Measurements from ENCODE around the gene C8B.

The C8B gene

DNA sequence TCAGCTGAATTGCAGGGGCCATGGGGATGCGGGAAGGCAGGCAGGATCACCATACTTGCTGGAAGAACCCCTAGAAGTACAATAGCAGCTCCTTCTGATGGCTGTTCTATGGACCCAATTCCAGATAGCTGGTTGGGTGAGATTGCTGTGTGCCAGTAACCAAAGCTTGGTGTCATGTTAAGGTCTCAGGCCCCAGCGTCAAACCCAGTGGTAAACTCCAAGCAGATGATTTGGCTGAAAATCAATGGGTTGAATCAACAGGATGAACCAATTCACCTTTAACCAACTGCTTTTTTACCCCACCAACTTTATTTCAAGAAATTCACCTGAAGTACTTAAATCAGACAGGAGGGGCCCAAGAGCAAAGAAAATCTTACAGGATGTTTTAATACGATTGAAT lies 37.8 kb downstream of the C8B start:
- FAIRE-seq, result no peak

DNA sequence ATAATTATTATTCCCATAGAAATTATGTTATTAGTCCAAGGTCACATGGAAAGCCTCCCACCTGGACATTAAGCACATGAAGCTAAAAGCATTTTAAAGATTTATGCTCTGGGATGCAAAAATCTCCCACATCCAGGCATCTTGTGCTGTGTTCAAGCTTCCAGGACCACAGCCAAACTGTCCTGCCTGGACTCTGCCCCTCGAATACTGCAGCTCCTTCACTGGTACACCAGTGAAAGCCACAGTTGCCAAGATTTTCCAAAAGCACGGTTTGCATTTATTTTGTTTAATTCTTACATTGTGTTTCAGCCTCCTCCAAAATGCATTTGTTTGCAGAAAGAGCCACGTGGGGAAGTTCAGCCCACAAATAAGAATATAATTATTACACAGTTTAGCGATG lies 38.6 kb downstream of the C8B start:
- FAIRE-seq, result no peak

DNA sequence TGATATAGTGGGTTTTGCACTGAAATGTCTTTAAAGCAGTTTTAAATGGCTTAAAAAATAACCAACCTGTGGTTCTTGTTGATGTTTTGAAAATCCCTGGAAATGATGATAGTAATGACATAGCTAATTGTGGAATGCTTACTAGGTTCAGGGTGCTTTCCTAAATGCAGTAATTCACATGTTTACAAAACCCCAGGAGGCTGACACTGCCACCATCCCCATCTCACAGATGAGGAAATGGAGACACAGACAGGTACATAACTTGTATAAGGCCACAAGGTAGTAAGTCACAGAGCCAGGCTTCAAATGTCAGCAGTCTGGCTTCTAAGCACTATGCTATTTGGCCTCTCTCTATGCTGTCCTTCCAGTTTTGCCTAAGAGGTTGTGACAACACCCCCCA lies 40.6 kb downstream of the C8B start:
- no peak for FAIRE-seq

DNA sequence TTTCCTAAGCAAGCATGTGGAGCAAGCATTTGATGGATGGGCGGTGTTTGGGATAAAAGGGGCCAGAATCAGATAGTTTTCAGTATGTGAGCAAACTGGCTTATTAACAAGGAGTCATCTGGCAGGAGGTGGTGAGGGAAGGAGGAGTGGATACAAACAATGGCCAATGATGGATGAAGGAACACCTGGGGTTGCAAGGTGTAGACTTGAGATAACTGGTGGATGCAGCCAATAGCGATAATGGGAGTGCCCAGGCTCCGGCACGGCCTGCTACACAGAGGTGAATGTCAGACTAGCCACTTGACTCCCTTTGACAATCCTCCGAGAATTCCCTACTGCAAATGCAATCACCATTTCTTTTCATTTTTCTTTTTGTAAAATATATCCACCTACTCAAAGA lies 41.7 kb downstream of the C8B start:
- FAIRE-seq, result no peak

DNA sequence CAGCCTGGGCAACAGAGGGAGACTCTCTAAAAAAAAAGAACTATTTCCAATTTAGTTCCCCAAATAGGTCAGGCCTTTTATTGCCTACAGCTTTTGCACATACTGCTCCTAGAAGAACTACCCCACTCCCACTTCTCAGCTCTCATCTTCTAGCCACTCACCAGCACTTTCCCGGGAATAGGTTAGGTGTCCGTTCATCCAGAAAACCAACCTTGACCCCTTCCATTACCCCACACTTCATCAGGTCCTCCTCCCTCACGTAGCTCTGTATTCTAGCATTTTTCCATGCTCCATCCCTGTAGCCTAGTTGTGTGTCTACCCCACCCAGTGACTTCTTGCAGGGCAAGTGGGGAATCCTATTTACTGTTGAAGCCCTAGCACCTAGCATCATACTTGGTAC lies 42.6 kb downstream of the C8B start:
- FAIRE-seq, result no peak

DNA sequence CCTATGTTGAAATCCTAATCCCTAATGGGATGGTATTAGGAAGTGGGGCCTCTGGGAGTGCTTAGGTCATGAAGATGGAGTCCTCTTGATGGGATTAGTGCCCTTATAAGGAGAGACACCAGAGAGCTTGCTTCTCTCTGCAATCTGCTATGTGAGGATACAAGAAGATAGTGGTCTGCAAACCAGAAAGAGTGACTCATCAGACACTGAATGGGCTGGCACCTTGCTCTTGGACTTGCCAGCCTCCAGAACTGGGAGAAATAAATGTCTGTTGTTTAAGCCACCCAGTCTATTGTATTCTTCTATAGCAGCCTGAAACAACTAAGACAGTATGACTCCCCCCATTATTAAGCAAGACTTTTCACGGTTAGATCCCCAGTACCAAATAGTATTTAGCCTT lies 43.3 kb downstream of the C8B start:
- no peak for FAIRE-seq

DNA sequence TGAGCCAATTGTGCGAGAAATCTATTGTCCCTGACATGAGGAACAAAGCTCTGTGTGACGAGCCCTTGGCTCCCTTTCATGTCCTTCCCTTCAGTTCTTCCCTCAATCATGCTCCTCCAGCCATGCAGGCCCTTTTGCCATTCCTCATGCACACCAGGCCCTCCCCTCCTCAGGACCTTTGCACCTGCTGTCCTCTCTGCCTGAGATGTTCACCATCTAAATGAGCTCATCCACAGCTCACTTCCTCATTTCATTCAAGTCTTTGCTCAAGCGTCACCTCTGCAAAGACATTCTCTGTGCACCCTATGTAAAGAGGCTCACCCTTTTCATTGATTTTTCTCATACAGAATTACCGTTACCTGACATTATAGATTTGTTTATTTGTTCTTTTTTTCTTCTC lies 43.7 kb downstream of the C8B start:
- FAIRE-seq, result no peak

DNA sequence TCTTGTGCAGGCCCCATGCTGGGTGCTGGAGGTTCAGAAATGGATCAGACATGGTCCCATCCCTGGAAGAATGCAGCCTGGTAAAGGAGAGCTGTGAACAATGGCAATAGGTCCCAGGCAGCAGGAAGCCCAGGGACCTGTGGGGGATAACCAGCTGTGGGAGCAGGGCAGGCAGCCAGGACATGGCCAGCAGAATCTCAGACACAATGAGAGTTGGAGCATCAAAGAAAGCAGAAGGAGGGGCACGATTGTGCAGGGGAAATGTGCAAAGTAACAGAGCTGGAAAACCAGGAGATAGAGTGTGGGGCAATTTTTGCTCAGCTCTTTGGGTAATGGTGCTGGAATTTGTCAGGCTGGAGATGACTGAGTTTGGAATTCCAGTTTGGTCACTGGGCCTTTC lies 44.3 kb downstream of the C8B start:
- no peak for FAIRE-seq

DNA sequence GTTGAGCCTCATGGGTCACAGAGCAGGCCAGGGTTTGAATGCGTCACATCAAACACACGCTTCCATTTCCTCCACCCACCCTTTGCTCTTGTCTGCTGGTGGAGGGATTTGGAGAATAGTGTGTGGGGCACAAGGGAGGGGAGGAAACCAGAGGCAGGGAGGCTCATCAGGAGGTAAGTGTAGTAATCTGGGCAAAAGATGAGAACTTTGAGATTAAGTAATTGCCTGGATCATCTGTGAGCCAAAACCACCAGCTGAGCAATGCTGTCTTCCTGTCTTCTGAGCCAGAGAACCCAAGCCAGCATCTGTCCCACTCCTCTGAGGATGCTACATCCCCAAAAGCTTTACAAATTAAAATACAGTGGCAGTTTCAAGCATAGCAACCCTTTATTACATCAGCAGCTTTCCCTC lies 45.2 kb downstream of the C8B start:
- FAIRE-seq, result no peak

DNA sequence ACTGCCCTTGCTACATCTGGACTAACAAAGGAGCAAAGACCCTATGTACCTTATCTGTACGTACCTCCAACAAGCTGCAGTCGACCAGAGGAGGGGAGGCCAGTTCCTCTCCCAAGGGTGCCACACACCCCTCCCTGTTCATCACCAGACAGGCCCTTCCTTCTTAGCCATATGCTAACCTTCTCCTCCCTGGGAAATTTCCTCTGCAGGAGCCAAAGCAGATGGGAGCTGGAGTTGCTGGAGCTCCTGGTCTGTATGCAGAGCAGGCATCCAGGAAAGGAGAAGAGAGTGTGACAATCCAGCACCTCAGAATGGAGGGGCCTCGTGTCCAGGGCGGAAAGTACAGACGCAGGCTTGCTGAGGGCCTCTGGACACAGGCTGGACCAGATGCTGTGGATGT lies 48.5 kb downstream of the C8B start:
- no peak for FAIRE-seq

DNA sequence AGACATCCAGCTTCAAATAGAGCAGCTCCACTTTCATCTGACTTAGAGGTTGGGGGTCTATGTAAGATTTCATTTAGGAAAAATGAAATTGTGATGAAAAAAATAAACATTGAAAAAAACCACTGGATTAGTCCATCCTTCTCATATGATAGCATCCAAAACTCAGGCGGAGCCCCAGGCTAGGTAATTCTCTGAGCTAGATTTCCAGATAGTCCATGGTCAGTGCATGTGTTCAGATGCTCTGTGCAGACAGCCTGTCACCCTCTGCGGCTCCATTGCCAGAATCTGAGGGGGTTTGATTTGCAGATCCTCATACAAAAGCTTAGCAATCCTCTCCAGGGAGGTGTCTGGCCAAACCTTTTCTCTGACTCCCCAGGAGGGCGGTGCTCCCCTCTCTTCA lies 49.2 kb downstream of the C8B start:
- FAIRE-seq, result no peak

DNA sequence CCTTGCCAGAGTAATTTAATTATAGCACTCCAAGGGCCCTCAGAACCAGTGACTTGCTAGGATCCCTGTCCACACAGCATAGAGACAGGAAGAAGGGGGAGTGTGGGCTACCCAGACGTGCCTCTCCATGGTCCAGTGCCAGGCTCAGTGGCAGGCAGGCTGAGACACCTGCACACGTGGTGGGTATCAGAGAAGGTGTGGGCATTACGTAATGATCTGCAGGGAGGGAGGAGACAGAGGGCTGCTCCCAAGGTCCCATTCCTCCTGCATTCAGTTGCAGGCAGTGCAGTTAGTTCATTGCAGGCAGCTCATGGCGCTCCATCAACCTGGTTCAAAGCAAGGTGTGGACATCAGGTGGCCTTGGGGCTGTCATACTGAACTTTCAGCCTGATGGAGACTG lies 49.9 kb downstream of the C8B start:
- FAIRE-seq, result no peak

DNA sequence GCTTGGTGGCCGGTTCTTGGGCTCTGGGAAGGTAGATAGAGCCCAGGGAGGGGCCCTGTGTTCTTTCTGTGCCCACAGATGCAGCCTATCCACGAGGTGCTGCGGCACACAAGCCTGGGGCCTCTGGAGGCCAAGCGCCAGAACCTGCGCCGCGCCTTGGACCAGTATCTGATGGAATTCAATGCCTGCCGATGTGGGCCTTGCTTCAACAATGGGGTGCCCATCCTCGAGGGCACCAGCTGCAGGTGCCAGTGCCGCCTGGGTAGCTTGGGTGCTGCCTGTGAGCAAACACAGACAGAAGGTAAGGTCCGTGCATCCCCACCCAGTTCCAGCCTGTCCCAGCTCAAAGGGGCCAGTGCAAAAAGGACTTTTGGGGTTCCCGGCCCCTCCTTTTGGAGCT lies 53.5 kb downstream of the C8B start:
- no peak for FAIRE-seq

DNA sequence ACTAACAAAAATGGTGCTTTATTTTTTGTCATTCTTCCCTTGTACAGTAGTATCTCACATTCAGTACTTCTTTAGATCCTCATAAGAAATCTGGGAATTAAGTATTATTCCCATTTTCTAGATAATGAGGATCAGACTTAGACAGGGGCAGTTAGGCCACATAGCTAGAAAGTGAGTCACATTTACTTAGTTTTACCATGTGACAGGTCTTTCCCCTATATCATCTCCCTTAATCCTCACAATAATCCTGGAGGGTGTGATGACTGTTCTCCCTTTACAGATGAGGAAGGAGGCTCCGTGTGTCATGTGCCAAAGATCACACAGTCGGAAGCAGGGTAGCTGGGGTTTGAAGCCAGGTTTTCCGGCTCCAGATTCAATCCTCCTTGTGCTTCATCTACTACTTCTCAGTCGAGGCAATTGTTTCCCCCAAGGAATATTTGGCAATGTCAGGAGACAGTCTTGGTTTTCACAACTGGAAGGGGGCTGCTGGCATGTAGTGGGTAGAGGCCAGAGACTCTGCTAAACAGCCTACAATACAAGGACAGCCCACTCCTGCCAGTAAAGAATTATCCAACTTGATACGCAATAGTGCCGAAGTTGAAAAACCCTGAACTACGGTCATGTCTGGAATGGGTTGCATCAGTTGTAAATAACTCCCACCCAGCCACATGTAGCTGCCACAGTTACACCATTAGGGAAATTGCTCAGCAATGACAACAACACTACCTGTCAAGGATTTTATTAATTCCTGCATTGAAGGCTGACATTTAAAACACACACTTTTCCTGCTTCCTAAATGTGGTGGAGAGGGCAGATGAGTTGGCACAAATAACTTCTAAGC lies 54.5 kb downstream of the C8B start:
- FAIRE-seq, result no peak

DNA sequence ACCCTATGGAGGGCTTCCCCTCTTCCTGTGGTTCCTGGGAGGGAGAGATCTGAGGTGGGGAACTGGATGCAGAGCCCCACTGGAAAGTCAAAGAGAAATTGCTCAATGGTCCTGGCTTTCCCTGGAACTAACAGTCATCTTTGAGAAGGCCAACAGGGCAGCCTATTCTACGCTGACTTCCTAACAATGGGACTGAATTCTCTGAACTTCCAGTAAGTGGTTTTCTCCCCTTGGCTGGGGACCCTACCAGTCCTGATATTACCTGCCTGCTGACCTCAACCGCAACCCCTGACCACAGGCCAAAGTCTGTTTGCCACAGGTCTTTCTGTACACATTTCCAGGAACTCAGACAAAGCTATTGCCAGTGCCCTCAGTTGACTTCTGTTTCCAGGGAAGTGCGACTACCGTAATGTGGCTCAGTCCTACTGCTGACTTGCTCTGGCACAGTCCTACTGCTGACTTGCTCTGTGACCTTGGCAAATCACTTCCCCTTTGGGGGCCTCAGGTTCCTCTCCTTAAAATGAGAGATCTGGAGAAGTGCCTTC lies 55.3 kb downstream of the C8B start:
- FAIRE-seq, result no peak

DNA sequence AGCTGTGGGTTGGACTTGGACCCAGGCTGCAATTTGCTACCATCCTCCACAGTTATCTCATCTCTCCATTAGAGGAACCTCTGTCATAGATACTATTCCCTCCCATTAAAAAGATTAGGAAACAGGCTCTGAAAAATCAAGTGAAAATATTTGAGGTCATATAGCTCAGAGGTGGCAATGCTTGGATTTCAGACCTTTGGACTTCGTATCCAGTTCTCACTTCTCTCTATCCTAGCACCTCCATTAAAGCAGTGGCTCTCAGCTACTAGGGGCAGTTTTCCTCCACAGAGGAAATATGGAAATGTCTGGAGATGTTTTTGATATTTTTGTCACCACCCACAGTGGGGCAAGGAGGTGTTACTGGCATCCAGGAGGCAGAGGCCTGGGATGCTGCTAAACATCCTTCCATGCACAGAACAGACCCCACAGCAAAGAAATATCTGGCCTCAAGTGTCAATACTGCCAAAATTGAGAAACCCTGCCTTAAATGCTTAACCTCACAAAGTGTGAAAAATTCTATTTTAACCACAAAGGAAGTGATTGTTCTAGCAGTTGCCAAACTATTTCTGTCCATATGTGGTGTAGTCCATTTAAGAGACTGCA lies 57.1 kb downstream of the C8B start:
- no peak for FAIRE-seq

DNA sequence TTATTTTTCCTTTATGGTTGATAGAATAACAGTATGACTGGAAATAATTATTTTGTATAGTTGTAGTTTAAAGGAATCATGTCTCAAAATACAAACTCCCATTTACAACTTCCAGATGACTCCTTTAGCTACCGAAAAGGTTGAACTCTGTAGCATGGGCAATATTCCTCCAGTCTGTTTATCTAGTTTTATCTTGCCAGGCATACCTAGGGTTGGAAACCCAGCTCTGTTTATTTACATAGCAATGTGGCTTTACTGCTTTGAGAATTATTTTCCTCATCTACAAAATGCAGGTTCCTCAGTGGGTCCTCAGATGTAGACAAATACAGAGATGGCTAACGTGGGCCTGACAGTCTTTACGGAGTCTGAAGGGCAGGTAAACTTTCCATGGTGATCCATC lies 60.1 kb downstream of the C8B start:
- no peak for FAIRE-seq

DNA sequence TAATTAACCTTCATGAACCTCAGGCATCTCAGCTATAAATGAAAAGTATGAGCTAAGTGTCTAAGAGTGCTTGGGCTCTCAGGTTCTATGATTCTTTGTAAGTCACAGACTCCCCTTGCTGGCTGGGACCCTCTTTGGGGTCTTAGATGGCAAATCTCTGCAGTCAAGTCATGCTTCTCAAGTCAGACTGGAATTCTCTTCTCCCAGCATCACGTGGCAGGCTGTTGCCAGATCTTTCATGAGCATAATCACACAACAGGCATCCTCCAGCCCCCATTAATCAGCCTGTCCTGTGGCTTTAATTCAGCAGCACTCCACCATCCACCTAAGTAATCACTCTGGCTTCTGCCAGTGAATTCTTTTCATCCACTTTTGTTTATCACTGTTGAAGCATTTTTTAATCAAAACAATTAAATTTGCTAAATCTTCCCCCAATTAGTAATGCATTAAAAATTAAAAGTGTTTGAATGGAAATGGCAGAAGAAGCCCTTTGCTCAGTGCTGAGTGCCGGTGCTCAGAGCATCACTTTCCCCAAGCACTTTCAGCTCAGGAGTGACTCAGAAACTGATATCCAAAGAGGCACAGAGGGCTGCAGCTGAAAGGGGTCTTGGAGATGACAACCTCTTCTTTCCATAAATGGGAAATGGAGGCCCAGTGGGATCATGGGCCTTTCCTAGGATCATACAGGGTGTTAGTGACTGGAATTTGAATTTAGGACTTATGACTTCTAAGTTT lies 61.0 kb downstream of the C8B start:
- FAIRE-seq, result no peak

DNA sequence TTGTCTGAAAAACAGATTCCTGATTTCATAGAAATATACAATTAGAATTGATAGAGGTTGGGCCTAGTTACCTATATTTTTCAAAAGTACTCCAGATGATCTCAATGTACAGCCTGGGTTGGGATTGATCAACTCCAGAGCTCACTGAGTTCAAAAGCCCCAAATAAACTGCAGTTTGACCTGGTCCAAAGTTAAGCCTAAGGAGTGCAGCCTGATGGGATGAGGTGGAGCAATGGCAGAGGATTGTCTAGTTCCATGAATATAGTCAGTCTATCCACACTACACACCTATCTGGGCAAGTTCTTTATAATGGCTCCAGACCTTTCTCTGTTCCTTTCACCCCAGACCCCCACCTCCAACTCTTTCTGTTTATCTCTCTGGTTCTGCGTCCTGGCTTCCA lies 62.0 kb downstream of the C8B start:
- no peak for FAIRE-seq

DNA sequence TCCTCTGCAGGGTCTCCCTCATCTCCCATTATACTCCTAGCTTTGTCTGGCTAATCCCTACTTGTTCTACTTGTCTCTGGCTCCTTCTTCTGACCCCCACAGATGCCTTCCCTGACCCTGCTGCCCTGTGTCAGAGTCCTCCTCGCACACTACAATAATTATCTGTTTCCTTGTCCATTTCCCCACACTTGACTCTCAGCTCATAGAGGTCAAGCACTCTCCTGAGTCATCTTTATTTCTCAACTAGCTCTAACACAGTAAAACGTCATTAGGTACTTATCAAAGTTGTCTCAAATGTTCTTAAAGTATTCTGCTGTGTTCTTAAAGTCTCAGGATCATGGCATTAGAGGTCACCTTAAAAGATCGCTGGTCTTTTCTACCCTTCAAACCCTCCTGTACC lies 64.1 kb downstream of the C8B start:
- no peak for FAIRE-seq

DNA sequence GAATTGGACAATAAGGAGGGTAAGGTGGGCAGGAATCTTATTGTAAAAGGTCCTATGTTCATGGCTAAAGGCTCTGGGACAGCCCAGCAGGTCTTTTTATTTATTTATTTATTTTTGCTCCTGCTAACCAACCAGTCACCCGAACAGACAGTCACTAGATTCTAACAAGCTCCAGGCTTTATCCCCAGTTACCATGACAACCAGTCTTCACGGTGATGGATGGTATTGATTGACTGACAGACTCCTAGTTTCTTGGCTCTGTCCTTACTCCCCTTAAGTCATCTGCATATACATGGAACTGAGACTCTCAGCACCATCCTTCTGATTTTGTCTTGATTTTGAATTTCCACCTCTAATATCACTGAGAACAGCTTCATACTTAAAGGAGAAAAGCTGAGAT lies 66.9 kb downstream of the C8B start:
- FAIRE-seq, result no peak

DNA sequence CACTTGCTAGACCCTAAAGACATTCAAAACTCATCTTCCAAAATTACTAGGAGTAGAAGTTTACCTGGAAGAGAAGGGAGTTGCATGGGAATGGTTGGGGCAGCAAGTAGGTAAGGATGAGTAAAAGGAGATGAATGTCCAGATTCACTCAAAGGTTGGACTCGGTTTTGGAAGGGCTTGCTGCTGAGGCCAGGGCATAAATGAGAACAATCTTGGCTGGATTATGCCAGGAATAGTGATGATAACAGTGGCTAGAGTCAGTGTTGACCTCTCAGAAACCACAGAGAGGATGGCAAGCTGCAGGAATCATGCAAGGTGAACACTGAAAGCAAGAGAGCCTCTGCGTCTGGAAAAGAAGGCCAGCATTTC lies 67.8 kb downstream of the C8B start:
- FAIRE-seq, result no peak

DNA sequence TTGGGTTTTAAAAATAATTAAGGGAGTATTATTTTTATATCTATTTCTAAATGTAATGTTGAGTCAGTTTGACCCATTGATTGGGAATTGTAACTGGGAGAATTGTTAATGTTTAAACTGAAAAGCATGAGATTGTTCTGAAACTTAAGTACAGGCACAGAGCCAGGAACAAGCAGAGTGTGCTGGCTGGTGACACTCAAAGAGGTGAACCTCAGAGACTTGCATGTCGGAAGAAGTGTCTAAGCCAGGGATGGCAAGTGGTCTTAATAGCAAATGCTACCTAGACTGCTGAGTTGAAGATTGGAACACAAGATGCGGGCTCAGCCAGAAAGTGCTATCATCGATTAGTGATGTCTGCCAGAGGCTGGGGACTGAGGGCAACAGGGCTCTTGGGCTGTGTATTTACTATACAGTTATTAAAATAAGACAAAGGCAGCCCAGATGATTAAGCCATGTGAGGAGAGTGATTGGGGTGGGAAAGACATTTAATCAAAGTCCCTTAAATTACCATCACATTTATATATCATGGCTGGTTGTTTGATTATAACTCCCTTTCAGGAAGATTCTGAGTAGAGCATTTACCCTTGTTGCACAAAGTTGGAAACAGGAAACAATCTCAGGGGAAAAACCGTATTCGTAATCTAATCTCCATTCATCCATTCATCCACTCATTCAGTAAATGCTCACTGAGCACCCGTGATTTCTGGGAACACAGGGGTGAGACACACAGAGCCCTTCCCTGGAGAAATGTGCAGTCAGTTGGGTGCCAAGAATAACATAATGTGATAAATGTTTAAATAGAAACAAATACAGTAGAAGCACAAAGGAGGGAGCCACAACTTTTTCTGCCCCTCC lies 68.4 kb downstream of the C8B start:
- no peak for FAIRE-seq
